GM19452 (cell line): ENCODE measurements around the gene PLXDC1.
"Not testable (repeated sequence)": the region's sequence is repeated elsewhere in the genome, so short reads cannot be mapped to it uniquely, and the experiment has no call there.

ENCODE experiments used
- ATAC-seq: cut with Tn5 transposase; IDR thresholded peaks from one replicate; pipeline ENCODE4 v1.9.1; 2021; ENCODE audit not compliant: unreplicated experiment

The PLXDC1 gene

DNA sequence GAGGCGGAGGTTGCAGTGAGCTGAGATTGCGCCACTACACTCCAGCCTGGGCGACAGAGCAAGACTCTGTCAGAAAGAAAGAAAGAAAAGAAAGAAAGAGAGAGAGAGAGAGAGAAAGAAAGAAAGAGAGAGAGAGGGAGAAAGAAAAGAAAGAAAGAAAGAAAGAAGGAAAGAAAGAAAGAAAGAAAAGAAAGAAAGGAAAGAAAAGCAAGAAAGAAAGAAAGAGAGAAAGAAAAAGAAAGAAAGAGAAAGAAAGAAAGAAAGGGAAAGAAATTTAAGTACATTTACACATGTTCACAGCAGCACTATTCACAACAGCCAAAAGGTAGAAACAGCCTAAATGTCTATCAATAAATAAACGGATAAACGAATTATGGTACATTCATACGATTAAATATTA, 21.9 kb downstream of the PLXDC1 start:
- not testable (repeated sequence) for ATAC-seq

DNA sequence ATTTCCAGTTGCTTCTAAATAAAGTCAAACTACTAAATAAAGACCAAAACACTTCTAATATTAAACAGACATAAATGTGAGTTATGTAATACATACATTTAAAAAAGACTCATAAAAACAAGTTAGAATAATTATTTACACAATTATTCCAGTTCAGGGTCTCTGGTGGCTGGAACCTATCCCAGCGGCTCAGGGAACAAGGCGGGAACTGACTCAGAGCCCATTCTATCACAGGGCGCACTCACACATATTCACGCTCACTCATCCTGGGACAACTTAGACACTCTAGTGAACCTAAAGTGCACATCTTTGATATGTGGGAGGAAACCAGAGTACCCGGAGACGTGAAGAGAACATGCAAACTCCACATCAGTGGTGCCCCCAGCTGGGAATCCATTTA, 25.0 kb downstream of the PLXDC1 start:
- ATAC-seq, result no peak

DNA sequence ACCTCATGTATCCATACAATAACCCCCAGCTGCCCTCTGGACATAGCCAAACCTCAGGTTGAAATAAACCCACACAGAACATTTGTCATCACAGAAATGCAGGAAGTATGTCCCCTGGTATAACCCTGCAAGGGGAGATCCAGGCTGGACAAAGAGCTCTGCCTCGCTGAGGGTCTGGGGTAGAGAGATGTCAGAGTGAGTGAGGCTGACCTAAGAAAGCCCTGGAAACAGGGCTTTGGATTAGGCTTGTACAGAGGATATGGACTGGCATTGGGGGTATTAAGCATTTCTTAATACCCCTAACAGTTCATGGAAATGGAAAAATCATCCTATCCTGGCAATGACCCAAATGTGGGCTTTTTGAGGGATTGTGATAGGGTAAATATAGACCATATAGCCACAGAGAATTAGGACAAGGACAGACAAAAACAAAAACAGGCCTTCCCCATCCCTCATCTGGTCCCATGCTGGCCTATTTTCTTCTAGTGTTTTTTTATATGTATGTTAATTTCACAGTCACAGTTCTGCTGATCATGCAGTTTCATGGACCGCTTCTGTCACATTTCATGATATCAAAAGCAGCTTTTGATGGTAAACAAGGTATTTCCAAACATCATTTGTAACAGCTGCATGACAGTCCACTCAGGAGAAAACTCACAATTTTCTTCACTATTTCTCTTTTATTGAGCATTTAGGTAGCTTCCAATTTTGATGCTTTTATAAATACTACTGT, 26.1 kb downstream of the PLXDC1 start:
- ATAC-seq, result no peak

DNA sequence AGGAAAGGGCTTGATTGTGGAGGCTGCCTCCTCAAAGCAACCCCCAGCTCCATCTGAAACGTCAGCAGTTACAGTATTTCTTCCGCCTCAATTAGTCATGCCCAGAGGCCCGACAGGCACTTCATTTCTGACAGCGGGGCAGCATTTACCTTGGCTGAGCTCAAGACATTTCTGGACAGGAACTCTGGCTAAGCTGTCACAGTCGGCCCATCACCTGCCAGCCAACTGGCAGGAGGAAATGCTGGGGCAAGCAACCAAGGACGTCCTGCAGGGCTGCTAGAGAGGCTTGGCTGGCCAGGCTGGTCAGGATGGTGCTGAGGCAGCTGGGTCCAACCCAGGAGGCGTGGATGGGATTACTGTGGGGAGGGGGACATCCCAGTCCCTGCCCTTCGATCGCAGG, 27.8 kb downstream of the PLXDC1 start:
- ATAC-seq, result no peak

DNA sequence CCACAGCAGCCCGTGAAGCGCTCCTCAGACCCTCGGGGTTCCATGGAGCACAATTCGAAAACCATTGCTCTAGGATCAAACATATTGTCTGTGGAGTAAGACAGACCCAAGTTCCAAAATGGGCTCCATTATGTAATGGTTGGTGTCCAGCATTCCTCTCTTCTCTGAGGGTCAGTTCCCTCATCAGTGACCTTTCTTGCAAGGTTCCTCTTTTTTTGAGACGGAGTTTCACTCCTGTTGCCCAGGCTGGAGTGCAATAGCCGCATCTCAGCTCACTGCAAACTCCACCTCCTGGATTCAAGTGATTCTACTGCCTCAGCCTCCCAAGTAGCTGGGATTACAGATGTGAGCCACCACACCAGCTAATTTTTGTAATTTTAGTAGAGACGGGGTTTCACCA, 28.4 kb downstream of the PLXDC1 start:
- no peak for ATAC-seq

DNA sequence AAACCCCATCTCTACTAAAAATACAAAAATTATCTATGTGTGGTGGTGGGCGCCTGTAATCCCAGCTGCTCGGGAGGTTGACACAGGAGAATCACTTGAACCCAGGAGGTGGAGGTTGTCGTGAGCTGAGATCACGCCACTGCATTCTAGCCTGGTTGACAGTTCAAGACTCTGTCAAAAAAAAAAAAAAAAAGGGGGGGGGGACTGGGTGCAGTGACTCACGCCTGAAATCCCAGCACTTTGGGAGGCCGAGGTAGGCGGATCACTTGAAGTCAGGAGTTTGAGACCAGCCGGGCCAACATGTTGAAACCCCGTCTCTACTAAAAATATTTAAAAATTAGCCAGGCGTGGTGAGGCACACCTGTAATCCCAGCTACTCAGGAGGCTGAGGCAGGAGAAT, 29.5 kb downstream of the PLXDC1 start:
- not testable (repeated sequence) for ATAC-seq

DNA sequence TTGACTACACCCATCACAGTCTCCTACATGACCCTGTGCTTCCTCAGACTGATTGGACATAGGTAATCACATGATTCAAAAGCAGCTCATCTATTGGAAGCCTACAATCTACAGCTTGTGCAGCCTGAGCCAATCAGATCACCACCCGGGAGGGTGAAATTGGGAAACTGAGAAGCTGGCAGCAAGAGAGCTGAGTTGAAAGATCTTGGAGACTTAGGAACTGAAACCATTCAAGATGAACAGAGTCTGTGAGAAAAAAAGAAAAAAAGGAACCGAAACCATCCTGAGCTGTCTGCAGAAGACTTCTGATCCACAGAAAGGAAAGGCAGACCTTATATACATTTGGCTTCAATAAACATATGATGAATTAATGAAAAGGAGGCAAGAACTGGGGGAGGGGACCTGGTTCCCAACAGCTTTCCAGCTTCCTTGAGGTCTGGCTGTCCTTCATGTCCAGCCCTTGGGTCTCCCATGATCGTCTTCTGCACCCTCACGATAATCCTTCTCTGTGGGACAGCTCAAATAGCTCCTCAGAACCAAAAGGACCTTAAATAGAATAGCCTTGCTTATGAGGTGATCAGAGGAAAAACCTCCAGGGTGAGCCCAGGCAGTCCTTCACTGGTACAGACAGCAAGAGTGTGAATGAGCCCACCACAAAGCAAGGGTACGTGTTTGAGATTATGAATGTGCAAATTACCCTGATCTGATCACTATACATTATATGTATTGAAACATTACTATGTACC, 32.6 kb downstream of the PLXDC1 start:
- ATAC-seq, result no peak

DNA sequence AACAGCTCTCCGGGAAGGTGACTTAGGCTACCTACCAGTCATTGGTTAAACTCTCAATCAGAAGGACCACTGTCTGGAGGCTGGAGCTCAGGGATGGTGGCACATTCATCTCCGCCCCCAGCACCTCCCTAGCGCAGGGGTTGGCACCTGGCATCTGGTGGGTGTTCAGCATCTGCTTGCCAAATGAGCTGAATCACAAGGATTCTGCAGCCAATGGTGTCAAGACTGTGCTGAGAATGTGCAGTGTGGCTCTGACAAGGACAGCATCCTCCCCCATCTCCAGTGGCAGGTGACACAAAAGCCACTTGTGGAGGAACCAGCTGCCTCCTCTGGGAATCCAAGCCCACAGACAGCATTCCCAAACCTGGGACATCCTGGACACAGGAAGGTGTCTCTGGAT, 35.2 kb downstream of the PLXDC1 start:
- ATAC-seq, result no peak

DNA sequence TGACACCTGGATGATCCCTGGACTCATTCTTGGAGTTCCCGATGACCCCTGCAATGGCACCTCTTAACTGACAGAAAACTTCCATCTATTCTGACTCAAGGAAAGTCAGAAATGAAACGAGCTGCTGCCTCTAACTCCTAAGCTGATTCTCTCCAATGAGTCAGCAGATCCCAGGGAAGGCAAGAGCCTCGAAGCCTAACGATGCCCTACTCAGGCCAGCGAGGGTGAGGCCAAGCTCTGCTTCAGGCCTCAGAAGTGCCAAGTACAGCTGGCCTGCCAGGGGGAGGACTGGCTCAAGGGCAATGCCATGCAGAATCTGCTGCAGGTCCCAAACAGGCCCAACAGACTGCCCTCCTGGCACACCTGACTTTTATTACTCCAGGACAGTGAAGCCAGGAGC, 36.3 kb downstream of the PLXDC1 start:
- no peak for ATAC-seq

DNA sequence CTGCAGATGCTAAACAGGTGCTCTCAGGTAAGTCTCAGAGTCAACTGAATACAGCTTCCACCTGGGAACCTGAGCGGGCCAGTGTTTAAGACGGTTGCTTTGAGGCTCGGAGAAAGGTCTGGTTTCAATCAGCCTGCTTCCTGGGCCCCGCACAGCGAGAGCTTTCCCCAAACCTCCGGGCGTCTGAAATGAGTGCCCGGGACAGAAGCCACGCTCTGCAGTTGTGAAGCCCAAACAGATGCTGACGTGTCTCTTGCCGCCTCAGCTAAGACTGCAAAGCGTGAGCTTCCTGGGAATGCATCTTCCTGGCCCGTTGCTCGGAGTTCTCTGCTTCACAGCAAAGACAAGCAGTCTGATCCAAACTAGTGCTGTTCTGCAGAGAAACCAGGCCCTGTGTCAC, 36.7 kb downstream of the PLXDC1 start:
- ATAC-seq, result no peak

DNA sequence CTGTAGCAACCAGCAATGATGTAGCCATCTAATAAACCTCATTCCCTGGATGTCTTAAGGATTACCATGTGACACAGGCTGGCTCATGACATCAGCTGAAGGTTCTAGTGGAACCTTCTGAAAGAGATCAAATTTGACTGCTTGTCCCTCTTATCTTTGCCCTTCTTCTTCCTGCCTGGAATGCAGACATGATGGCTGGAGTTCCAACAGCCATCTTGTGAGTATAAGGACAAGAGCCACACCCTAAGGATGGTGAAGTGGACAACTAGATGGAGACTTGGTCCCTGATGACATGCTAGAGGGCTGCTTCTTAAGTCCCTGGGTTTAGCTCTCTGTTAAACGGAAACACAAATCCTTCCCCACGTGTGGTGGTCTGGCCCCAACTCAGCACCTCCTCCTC, 37.6 kb downstream of the PLXDC1 start:
- no peak for ATAC-seq

DNA sequence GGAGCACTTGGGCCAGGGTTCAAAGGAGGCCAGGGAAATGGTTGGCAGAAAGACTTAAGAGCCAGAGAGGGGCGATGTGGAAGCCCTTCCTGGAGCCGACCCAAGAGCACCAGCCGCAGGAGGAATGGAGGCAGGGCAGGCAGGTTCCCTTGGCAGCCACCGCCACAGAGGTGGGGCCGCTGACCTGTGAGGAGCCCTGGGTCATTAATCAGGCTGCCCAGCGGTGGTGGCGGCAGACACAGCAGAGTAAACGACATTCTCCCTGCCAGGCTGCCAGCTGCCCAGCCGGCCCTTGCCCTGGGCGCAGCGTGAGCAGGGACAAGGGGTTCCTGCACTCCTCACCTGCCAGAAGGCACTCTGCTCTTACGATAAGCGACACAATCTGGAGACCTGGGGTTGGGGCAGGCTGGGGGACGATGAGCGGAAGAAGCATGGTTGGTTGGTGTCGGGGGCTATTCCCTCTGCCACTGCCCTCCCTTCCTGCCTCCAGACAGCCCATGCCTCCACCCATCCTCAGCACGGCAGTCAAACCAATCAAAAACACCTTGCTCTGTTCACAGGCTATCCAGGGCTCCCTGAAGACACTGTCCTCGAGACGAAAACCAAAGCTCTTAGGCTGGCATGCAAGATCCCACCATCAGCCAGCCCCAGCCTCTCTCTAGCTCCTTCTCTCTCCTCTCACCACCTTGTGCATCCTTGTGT, 40.9 kb downstream of the PLXDC1 start:
- no peak for ATAC-seq

DNA sequence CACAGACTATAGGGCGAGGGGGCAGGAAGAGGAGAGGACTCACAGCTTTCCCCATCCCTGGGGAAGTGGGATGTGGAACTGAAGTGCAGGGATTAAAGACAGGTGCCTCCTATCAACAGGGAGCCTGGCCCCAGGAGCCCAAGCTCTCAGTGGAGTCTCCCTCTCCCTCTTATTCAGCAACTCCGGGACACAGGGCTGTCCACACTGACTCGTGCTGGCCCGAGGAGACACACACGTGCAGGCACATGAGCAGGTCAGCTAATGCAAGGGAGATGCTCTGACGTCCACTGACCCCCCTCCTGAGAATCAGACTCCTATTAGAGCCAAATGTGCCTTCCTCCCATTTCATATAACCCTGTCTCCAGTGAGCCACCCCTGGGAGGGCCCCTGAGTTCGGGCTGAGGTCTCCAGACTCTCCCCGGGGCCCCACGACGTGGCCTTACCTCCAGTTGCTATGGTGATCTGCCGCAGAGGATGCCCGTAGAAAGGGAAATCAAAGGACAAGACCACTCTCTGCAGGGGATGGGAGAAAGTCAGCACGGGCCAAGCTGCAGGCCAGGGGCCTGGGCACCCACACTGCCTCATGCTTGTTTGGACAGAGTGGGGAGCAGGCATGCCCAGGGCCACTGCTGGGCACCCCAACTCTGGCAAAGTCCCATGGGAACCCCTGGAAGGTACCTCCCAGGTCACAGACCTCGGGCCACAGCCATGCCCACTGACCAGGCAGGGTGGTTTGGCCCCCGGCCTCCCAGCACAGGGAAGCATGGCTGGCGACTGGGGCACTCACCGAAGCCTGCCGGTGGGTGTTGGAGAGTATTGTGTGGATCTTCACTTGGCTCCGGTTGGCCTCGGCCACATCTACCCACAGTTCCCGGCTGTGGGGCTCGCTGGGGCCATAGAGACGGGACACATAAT, 42.7 kb downstream of the PLXDC1 start:
- ATAC-seq, result no peak

DNA sequence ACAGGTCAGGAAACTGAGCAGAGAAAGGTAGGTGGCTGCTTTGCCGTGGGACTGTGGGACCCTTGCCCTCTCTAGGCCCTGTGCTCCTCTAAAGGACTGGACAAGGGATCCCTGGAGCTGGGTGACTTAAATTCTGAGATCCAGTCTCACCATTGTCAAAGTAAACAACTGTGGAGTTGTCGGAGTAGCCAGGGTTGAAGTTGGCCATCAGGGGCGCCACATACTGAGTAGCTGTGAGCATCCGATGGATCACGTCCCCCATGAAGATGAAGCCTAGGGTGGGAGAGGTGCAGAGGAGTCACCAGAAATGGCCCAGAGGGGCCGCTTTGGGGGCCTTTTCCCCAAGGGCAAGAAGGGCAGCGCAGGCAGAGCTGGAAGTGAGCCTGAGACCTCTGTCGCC, 43.5 kb downstream of the PLXDC1 start:
- ATAC-seq, result no peak

DNA sequence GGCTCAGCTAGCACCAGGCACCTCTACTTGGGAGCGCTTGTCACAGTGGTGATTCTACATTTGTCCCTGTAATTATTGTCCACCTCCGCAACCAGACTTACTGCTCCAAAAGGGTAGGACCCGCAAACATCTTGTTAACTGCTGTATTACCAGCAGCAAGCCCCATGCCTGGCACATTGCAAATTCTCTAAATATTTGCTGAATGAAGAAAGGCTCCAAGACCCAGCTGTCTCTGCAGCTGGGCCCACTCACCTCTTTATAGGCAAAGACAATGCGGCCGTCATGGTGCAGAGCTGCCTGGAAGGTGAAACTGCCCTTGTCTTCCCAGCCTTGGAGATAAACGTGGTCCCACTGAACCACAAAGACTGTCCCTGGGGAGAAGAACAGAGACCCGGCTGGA, 44.3 kb downstream of the PLXDC1 start:
- no peak for ATAC-seq

DNA sequence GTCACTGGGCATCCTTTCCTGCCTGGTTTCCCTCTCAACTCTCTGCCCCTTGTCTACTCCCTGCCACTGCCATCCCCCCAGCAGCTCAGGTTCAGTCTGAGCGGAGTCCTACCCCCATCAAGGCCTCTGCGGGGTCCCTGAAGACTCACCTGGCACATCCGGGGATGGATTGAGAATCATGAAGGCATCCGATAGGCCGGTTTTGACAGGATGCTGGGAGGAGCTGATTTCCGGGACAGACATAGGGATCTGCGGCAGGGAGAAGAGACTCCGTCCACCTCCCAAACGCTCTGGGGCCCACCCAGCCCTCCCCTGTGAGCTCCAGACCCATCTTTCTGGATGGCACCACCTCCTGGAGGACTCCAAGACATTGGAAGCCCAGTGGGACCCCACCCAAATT, 45.7 kb downstream of the PLXDC1 start:
- ATAC-seq, result no peak

DNA sequence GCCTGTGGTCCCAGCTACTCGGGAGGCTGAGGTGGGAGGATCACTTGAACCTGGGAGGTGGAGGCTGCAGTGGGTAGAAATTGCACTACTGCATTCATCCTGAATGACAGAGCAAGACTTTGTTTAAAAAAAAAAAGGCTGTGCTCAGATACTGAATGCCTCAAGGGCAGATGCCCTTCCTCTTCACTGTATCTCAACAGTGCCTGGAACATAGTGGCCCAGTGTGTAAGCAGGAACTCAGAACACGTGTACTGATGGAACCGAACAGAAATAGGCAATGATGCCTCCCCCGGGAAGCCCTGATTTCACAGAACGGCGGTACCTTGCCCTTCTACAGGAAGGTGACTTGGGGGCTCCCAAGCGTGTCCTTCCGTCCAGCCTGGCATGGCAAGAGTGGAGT, 46.8 kb downstream of the PLXDC1 start:
- no peak for ATAC-seq

DNA sequence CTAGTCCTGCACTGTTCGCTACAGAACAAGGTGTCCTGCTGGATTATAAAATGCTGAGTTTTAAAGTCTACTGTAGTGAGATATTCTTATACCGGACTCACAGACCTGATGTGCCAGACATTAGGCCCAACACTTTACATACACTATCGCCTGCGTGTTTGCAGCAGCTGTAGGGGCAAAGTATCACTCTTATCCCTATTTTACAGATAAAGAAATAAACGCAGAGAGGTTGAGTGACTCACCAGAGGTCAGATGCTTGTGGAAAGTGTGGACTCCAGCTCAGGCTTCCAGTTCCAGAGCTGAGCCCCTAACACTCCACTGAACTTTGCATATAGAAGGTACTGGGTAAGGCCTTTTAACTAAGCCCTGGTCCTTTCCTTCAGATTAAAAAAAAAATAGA, 47.4 kb downstream of the PLXDC1 start:
- no peak for ATAC-seq

DNA sequence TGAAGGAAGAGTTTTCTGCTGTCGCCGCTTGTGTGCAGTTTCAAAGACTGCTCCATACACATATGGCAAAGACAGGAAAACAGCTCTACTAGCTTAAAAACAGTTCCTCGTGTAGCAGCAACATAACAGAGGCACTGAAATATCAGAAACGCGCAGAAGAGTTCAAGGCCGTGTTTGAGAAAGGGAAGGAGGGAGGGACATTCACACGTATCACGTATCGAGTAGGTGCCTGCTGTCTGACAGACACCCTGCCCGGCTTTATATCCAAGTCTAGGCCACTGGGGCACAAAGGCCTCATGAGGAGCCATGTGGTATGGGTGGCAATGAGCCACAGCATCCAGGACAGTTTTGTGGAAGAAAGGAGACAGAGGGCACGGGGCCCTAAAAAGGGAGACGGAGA, 50.3 kb downstream of the PLXDC1 start:
- no peak for ATAC-seq

DNA sequence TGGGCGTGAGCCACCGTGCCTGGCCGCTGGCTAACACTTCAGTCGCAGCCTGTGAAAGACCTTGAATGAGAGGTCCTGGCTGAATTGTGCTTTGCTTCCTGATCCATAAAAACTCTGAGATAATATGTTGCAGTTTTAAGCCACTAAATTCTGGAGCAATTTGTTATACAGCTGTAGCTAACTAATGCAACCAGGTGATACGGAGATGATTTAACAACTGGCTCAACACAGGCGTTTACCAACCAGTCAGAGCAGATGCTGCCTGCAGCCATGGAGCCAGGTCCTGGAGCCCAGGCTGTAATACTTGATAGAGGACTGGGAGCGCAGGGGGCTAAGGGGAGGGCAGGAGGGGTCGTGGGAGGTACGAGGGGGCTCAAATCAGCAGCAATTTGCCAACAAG, 50.9 kb downstream of the PLXDC1 start:
- no peak for ATAC-seq

DNA sequence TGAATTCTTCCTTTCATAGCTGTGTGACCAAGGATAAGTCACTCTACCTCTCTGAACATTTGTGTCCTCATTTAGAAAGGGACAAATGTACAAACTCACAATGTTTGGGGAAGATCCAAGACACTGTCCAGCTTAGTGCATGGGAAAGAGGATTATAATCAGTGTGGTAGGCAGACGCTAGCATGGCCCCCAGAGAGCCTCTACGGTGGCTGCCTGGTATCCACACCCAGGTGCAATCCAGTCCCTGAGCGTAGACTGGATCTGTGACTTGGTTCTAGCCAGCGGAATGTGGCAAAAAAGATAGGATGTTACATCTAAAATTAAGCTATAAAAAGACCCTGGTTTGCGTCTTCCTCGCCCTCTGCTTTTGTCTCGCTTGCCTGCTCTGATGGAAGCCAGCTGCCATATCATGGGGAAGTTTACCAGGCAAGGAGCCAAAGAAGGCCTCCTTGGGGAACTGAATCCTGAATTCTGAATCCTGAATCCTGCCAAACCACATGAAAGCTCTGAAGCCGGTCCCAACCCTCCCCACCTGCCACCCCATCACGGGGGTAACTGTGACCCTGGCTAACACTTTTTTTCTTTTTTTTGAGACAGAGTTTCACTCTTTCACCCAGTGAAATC, 51.7 kb downstream of the PLXDC1 start:
- no peak for ATAC-seq
